Neural progenitor cell (in vitro differentiated cells): Measurements from ENCODE around the gene PMVK. TPM values are rescaled to one million over a fixed set of nuclear protein-coding genes. Genes with fewer than 3 reads are reported as not detected.

Experiments
- DNase-seq: peaks from one replicate; pipeline ENCODE4 v3.0.0-alpha.2; 2016; ENCODE audit warnings: low spot score
- H2AFZ ChIP-seq: fragments of 200-600 bp; sonication (generic); replicated peaks from 2 replicates; pipeline ENCODE4 v1.6.1; 2016; ENCODE audit warnings: antibody characterized with exemption
- H3F3A ChIP-seq: fragments of 200-600 bp; sonication (generic); 2 replicates; pipeline ENCODE4 v1.6.1; 2016; ENCODE audit warnings: antibody characterized with exemption, low read depth
- H3K27ac ChIP-seq: fragments of 200-600 bp; sonication (generic); 2 replicates; pipeline ENCODE4 v1.5.1; 2016; ENCODE audit warnings: mild to moderate bottlenecking
- H3K27me3 ChIP-seq: fragments of 200-600 bp; sonication (generic); 2 replicates; pipeline ENCODE4 v1.6.1; 2016; ENCODE audit warnings: mild to moderate bottlenecking, moderate library complexity
- H3K36me3 ChIP-seq: fragments of 200-600 bp; sonication (generic); 2 replicates; pipeline ENCODE4 v1.5.1; 2016
- H3K4me1 ChIP-seq: fragments of 200-600 bp; sonication (generic); 2 replicates; pipeline ENCODE4 v1.6.1; 2016; ENCODE audit warnings: mixed run types
- H3K4me2 ChIP-seq: fragments of 200-600 bp; sonication (generic); 2 replicates; pipeline ENCODE4 v1.6.1; 2016
- H3K4me3 ChIP-seq: fragments of 200-600 bp; sonication (generic); 2 replicates; pipeline ENCODE4 v1.5.1; 2016
- H3K79me2 ChIP-seq: fragments of 200-600 bp; sonication (generic); 2 replicates; pipeline ENCODE4 v1.6.1; 2016; ENCODE audit warnings: low read depth
- H3K9ac ChIP-seq: fragments of 200-600 bp; sonication (generic); 2 replicates; pipeline ENCODE4 v1.6.1; 2016
- H3K9me3 ChIP-seq: fragments of 200-600 bp; sonication (generic); 2 replicates; pipeline ENCODE4 v1.5.1; 2016; ENCODE audit warnings: low read depth
- H4K20me1 ChIP-seq: fragments of 200-600 bp; sonication (generic); 2 replicates; pipeline ENCODE4 v1.6.1; 2016; ENCODE audit warnings: low read depth
- H3K27ac Mint-ChIP-seq: 3 replicates; pipeline ENCODE4 v1.8.0; 2021; ENCODE audit warnings: mixed read lengths
- H3K27me3 Mint-ChIP-seq: 2 replicates; pipeline ENCODE4 v1.8.0; 2022; ENCODE audit warnings: low read depth, mild to moderate bottlenecking, inconsistent platforms, moderate library complexity, mixed read lengths; ENCODE audit not compliant: insufficient read depth
- H3K36me3 Mint-ChIP-seq: 3 replicates; pipeline ENCODE4 v1.8.0; 2021; ENCODE audit warnings: mixed read lengths
- H3K4me1 Mint-ChIP-seq: 3 replicates; pipeline ENCODE4 v1.8.0; 2021; ENCODE audit warnings: mixed read lengths
- H3K4me3 Mint-ChIP-seq: 3 replicates; pipeline ENCODE4 v1.8.0; 2021; ENCODE audit warnings: mild to moderate bottlenecking, moderate library complexity, mixed read lengths
- H3K9me3 Mint-ChIP-seq: 3 replicates; pipeline ENCODE4 v1.8.0; 2020; ENCODE audit warnings: mixed read lengths
- EZH2 ChIP-seq: fragments of 200-600 bp; sonication (generic); IDR thresholded peaks from 2 replicates; pipeline ENCODE4 v1.6.1; 2017; ENCODE audit warnings: antibody characterized with exemption, mild to moderate bottlenecking, moderate library complexity
- EZH2phosphoT487 ChIP-seq: fragments of 200-600 bp; sonication (generic); IDR thresholded peaks from 2 replicates; pipeline ENCODE4 v1.6.1; 2017; ENCODE audit warnings: antibody characterized with exemption
- total RNA-seq: library from RNA; depleted of rRNA; stranded (reverse); fragments of >200 nt; gene quantifications from 2 replicates; pipeline ENCODE4 v1.2.3, GENCODE V29; 2015; ENCODE audit warnings: low replicate concordance
- TF ChIP-seq, protein P1 (sequence below): fragments of 200-600 bp; sonication (generic); IDR thresholded peaks from 2 replicates; pipeline ENCODE4 v1.5.1; 2017; ENCODE audit warnings: antibody characterized with exemption, mild to moderate bottlenecking

Gene PMVK
- total RNA-seq, 1 donor from 2014 or later = 4.3 TPM

DNA sequence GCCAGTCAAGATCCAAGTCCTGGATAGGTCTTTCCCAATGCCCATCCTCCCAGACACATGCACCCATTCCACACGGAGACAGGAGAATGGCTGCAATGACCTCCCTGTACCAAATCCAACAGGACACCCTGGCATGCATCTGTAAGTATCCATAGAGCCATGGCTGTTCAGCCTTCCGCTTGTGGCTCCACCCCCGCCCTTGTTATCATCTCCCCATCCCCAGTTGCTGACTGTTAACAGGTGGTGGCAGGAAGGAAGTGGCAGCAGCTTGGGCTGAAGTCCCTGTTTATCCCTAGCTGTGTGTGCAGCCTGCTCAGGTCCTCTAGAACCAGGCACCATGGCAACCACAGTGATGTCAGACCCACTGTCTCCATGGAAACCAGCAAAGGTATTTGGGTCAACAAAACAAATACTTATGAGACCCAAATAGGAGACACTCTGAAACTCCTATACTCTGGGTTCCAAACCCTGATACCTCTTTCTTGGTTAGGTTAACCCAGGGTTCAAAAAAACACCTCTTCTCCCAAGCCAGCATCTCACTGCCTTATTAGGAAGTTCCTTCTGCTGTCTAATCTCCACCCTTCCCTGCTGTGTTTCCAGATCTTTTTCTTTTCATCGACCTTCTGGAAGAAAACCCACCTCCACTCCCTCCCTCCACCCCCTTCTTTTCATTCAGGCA lies 18.7 kb upstream of the PMVK start:
- peak overlapping the region; percentile 85 for H3K4me2 ChIP-seq
- peak overlapping the region; percentile 94 for H3K4me3 Mint-ChIP-seq
- no peak overlapping the region for H2AFZ ChIP-seq
- no peaks in the 10 kb centered on the region for H3K9me3 Mint-ChIP-seq
- peak overlapping the region; percentile 100 for H3K27ac Mint-ChIP-seq
- peak overlapping the region; percentile 38 for H3K9ac ChIP-seq
- no peaks in the 10 kb centered on the region for H3K9me3 ChIP-seq
- H3K27ac ChIP-seq = peak overlapping the region; percentile 97
- H3K4me3 ChIP-seq = peak overlapping the region; percentile 66
- H4K20me1 ChIP-seq = peaks cover 51% of the 10 kb centered on the region
- no peaks in the 10 kb centered on the region for H3K36me3 ChIP-seq
- TF ChIP-seq, protein P1, sequence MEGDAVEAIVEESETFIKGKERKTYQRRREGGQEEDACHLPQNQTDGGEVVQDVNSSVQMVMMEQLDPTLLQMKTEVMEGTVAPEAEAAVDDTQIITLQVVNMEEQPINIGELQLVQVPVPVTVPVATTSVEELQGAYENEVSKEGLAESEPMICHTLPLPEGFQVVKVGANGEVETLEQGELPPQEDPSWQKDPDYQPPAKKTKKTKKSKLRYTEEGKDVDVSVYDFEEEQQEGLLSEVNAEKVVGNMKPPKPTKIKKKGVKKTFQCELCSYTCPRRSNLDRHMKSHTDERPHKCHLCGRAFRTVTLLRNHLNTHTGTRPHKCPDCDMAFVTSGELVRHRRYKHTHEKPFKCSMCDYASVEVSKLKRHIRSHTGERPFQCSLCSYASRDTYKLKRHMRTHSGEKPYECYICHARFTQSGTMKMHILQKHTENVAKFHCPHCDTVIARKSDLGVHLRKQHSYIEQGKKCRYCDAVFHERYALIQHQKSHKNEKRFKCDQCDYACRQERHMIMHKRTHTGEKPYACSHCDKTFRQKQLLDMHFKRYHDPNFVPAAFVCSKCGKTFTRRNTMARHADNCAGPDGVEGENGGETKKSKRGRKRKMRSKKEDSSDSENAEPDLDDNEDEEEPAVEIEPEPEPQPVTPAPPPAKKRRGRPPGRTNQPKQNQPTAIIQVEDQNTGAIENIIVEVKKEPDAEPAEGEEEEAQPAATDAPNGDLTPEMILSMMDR = no peak
- TF ChIP-seq EZH2 (no peak), EZH2phosphoT487 (no peak)
- H3K27me3 ChIP-seq = no peaks in the 10 kb centered on the region
- H3K4me1 ChIP-seq = peaks cover 38% of the 10 kb centered on the region
- H3K27me3 Mint-ChIP-seq = peaks cover 11% of the 10 kb centered on the region
- peaks cover 47% of the 10 kb centered on the region for H3F3A ChIP-seq
- peak; percentile 90 for DNase-seq
- peaks cover 12% of the 10 kb centered on the region for H3K36me3 Mint-ChIP-seq
- peaks cover 64% of the 10 kb centered on the region for H3K4me1 Mint-ChIP-seq
- H3K79me2 ChIP-seq = peaks cover 48% of the 10 kb centered on the region

DNA sequence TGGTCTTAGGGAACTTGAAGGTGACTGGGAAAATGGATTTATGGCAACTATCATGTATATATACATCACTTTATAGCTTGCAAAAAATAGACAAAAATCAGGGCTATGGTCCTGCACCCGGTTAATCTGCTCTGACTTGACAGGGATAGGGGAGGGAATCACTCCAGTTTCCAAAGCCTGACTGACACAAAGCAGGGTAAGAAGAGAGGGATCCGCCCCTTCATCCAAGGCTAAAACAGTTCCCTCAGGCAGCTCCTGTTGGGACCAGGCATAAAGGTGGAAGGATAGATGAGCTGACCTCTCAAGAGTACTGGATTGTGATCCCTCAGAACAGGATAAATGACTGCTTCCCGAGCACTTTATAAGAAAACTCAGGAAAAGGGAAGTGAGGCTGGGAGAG lies 18.0 kb upstream of the PMVK start:
- Histone ChIP-seq H3K4me1 (peaks cover 38% of the 10 kb centered on the region), H3K36me3 (no peaks in the 10 kb centered on the region), H3K79me2 (peaks cover 42% of the 10 kb centered on the region), H3K9ac (no peak overlapping the region), H3K9me3 (no peaks in the 10 kb centered on the region), H2AFZ (no peak overlapping the region), H3K4me3 (peak overlapping the region; percentile 66), H4K20me1 (peaks cover 56% of the 10 kb centered on the region), H3K27ac (peak overlapping the region; percentile 97), H3K4me2 (peak overlapping the region; percentile 85), H3F3A (peaks cover 47% of the 10 kb centered on the region), H3K27me3 (no peaks in the 10 kb centered on the region)
- Mint-ChIP-seq H3K27ac (peak overlapping the region; percentile 100), H3K9me3 (no peaks in the 10 kb centered on the region), H3K36me3 (peaks cover 12% of the 10 kb centered on the region), H3K4me3 (peak overlapping the region; percentile 94), H3K27me3 (peaks cover 11% of the 10 kb centered on the region), H3K4me1 (peaks cover 64% of the 10 kb centered on the region)
- DNase-seq = peak; percentile 69
- TF ChIP-seq, protein P1 = no peak
- TF ChIP-seq EZH2phosphoT487 (no peak), EZH2 (no peak)

DNA sequence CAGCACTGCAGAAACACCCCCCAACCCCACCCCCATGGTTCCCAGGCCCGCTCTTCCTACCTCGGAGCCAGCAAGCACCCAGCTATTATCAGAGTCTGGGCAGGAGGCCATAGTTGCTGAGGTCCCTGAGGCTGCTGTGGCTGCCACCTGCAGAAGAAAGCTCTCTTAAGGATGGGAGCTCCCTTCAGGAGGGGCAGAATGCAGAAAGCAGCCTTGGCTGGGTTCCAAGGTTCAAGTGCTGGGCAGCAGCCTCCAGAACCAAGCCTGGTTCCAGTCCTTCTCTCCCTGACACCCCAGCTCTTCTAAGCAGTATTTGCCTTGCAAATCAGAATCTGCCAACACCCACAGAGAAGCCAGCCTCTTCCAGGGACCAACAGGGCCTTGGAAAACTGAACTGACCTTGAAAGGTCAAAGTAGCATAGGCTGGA lies 17.1 kb upstream of the PMVK start:
- Histone ChIP-seq H4K20me1 (peaks cover 56% of the 10 kb centered on the region), H3K36me3 (no peaks in the 10 kb centered on the region), H3K9me3 (no peaks in the 10 kb centered on the region), H3K27me3 (no peaks in the 10 kb centered on the region), H3K79me2 (peaks cover 33% of the 10 kb centered on the region), H3K27ac (no peak overlapping the region), H3F3A (peaks cover 46% of the 10 kb centered on the region), H2AFZ (no peak overlapping the region), H3K4me1 (peaks cover 38% of the 10 kb centered on the region), H3K9ac (no peak overlapping the region), H3K4me2 (peak overlapping the region; percentile 85), H3K4me3 (peak overlapping the region; percentile 66)
- TF ChIP-seq EZH2phosphoT487 = no peak
- TF ChIP-seq, protein P1 = no peak
- no peak for TF ChIP-seq EZH2
- Mint-ChIP-seq H3K9me3 (no peaks in the 10 kb centered on the region), H3K4me1 (peaks cover 64% of the 10 kb centered on the region), H3K27me3 (peaks cover 10% of the 10 kb centered on the region), H3K36me3 (peaks cover 13% of the 10 kb centered on the region), H3K27ac (peak overlapping the region; percentile 100), H3K4me3 (peak overlapping the region; percentile 94)
- no peak for DNase-seq
